Stomach (tissue), 4 donors: ENCODE data around the gene COPS6.

Source experiments
- EP300 ChIP-seq: sonication (generic); formaldehyde crosslinking; IDR thresholded peaks from one replicate; pipeline ENCODE4 v1.6.1; 2017; ENCODE audit warnings: antibody characterized with exemption
- TF ChIP-seq, protein P1 (sequence below), 7 experiments: fragments of 450-650 bp in 4 of 7; fragments of 200-600 bp in 3 of 7; sonication (generic) in 3 of 7; IDR thresholded peaks; one replicate each; pipeline ENCODE4 v1.5.1; 2016 to 2019; ENCODE audit warnings: antibody characterized with exemption in 7 of 7, control low read depth in 2 of 7, mild to moderate bottlenecking in 1 of 7

DNA sequence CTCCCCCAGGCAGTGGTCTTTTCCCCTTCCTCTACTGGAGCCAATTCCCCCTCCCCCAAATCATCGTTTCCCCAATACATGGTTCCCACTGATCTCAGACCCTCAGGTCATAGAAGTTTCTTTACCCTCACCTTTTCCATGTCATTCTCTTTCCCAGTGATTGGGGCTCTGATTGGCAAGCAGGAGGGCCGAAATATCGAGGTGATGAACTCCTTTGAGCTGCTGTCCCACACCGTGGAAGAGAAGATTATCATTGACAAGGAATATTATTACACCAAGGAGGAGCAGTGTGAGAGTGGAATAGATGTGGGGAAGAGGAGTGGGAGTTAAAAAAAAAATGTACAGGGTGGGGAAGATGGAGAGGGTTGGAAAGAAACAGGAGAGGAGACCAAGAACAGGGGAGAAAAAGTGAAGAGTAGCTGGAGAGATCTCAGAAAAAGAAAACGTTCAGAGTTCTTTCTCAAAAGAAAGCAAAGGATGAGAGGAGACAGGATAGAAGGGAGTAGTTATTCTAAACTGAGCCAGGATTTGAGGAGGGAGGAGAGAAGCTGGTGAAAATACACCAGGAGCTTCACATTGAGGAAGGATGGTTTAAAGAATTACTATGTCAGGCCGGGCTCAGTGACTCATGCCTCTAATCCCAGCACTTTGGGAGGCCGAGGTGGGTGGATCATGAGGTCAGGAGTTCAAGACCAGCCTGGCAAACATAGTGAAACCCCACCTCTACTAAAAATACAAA, 858 bp downstream of the COPS6 start:
- TF ChIP-seq, protein P1, sequence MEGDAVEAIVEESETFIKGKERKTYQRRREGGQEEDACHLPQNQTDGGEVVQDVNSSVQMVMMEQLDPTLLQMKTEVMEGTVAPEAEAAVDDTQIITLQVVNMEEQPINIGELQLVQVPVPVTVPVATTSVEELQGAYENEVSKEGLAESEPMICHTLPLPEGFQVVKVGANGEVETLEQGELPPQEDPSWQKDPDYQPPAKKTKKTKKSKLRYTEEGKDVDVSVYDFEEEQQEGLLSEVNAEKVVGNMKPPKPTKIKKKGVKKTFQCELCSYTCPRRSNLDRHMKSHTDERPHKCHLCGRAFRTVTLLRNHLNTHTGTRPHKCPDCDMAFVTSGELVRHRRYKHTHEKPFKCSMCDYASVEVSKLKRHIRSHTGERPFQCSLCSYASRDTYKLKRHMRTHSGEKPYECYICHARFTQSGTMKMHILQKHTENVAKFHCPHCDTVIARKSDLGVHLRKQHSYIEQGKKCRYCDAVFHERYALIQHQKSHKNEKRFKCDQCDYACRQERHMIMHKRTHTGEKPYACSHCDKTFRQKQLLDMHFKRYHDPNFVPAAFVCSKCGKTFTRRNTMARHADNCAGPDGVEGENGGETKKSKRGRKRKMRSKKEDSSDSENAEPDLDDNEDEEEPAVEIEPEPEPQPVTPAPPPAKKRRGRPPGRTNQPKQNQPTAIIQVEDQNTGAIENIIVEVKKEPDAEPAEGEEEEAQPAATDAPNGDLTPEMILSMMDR (IDR thresholded peaks at IDR 0.05): no peak
- TF ChIP-seq EP300: no peak
